Stimulated activated CD8-positive, alpha-beta memory T cell treated with anti-CD3 and anti-CD28 coated beads, Interleukin-12 subunit alpha, Interleukin-12 subunit beta, amount 100 ng/mL, for 24 hours (primary cell): ENCODE results near the gene SLC5A1.

ENCODE experiments used
- DNase-seq: peaks from one replicate; pipeline ENCODE4 v3.0.0-alpha.2; 2020; ENCODE audit errors: extremely low read depth

SLC5A1 gene

DNA sequence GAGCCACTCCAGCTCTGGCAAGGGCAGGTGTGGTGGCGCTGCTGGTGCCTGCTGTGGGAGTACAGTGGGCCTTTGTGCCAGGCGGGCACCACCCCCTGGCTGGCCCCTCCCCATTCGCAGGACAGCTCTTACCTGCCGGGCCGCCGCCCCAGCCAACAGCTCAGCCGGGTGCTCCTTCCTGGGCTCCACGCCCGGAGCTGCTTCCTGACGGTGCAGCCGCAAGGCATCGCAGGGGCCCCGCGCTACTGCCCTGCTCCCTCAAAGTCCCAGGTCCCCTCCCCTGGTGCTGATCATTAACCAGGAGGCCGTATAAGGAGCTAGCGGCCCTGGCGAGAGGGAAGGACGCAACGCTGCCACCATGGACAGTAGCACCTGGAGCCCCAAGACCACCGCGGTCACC lies at the start of gene SLC5A1:
Gene SLC5A1, plus strand, starts transcription at position 338 of the 400 bp plus-strand sequence. Its CDS starts 21 bp downstream, at position 359.
- DNase-seq, result no peak

DNA sequence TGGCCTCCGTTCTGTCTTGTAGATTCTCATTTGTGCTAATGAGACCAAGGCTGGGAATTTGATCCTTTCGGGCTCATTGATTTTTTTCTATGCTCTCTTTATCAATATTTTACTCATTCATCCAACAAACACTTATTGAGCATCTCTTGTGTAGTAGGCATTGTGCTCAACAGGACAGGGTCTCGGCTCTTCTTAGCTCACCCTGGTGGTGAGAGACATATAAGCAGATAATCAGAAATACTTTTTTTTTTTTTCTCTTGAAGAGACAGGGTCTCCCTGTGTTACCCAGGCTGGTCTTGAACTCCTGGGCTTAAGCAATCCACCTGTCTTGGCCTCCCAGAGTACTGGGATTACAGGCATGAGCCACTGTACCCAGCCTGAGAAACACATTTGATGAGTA lies 48.0 kb upstream of the SLC5A1 start:
- DNase-seq, result no peak

DNA sequence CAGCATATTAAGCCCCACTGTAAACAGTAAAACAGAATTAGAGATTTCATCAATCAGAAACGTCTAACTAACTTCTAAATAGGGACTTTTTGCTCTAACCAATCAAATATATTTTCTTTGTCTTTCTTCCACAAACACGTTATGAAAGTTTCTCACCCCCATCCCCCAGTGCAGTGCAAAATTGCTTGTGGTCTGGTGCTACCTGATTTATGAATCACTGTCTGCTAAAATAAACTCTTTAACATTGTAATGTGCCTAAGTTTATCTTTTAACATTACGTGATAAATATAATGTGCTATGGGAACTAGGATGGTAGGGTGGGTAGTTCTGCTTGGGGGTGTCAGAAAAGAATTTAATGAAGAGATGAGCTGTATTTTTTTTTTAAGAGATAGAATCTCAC lies 47.3 kb upstream of the SLC5A1 start:
- DNase-seq, result no peak

DNA sequence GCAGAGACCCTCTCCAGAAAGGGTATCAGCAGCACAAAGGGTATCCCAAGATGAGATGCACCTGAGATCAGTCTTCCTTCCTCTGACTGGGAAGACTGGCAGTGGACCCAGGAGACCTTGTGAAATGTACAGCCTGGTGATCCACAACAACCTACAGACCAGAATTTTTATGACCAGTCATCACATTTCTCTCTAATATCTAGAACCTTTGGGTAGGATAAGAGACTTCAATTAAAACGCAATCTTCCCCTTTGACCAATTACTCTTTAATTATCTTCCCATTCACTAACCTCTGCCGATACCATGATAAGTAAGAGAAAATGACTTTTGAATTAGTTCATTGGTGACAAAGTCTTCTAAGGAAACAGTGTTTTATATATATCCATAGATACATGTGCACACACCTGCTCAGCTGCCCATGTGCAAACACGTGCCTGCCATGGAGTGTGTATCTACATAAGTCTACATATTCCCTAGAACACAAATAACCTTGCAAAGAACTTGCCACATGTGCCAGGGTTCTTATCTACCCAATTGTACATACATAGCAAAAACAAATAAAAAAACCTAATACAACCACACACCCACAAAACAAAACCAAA lies 44.2 kb upstream of the SLC5A1 start:
- DNase-seq, result no peak

DNA sequence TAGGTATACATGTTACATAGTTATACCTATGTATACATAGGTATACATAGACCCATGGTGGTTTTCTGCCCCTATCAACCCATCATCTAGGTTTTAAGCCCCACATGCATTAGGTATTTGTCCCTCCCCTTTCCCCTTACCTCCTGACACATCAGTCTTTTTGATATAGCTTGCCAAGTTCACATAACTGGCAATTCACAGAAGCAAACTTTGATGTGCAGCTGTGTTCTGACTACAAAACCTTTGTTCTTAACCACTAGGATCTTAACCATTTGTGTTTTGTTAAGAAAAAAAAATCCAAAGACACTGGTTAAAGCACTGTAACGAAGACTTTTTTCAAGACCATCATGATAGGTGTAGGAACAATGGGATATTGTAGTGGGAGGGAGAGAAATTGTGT lies 42.9 kb upstream of the SLC5A1 start:
- DNase-seq, result no peak

DNA sequence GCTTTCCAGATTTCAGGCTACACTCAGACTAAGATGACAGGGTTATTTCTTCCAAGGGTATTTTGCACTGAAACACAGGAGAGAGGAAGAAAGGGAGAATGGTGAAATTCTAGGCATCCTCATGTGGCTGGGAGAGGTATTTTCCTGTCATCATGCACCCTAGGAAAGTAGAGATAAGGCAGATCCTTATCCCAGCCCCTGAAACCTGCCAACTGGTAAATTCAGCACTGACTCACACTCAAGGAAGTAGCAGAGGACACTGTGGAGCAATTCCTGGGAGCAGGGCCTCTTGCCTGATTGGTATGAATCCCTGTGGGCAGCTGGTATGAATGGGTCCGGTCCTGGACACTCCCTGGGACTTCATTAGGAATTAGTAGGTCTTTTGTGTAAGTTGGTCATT lies 37.6 kb upstream of the SLC5A1 start:
- no peak for DNase-seq

DNA sequence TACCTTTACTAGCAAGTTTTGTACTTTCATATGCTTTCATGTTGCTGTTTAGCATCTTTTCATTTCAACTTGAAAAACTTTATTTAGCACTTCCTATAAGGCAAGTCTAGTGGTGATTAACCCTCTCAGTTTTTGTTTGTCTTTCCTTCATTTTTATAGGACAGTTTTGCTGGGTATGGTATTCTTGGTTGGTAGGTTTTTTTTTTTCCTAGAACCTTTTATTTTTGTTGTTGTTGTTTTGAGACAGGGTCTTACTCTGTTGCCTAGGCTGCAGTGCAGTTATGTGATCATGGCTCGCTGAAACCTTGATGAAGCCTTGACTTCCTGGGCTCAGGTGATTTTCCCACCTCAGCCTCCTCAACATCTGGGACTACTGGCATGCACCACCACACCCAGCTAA lies 29.9 kb upstream of the SLC5A1 start:
- DNase-seq, result no peak

DNA sequence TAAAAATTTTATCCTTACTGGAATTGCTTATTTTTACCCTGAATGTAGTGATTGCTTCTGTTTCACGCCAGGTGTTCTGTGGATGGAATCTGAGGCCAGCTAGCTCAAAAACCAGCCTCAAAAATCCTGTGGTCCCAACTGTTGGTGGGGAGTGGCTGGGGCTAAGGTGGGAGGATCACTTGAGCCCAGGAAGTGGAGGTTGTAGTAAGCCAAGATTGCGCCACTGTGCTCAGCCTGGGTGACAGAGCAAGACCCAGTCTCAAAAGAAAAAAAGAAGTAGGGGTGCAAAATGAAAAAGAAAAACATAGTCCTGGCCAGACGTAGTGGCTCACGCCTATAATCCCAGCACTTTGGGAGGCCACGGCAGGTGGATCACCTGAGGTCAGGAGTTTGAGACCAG lies 27.0 kb upstream of the SLC5A1 start:
- no peak for DNase-seq

DNA sequence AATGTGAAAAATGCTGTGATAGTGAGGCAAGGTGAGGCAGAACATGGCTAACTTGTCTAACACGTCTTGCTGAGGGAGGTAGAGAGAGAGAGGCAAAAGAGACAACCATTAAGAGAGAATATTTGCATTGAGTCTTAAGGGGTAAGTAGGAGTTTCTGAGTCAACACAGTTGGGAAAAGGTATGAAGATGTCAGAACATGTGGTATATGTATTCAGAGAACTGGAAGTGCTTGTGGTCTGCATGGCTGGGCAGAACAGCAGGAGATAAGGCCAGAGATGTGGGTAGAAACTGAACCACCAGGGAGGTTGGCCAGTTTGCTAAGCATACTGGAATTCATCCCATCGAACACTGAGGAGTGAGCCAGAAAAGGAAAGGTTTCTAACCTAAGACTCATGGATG lies 25.0 kb upstream of the SLC5A1 start:
- DNase-seq, result no peak

DNA sequence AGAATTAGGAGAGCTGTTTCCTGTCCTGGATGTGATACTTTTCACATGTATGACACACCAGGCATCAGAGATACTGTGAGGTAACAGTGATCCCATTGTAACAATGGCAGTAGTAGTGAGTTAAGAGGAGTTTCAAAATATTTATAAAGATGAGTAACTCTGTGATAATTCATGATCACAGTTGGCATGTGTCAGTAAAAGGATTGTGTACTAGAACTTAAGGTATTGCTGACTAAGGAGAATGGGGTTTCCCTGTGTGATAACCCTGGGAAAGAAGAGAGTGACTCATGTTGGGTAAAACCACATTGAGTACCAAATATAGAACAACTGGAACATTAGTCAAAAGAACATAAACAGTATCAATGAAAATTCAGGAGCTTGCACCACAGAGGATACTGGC lies 22.9 kb upstream of the SLC5A1 start:
- no peak for DNase-seq

DNA sequence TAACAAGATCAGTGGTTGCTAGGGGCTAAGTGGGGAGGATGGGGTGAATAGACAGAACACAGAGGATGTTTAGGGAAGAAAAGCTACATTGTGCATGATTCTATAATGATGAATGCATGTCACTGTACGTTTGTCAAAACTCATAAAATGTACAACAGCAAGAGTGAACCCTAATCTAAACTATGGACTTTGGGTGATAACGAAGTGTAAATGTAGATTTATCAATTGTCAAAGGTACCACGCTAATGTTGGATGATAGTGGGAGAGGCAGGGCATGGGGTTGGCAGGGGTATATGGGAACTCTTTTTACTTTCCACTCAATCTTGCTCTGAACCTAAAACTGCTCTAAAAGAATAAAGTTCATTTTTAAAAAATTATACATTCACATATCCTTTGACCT lies 21.3 kb upstream of the SLC5A1 start:
- DNase-seq, result no peak

DNA sequence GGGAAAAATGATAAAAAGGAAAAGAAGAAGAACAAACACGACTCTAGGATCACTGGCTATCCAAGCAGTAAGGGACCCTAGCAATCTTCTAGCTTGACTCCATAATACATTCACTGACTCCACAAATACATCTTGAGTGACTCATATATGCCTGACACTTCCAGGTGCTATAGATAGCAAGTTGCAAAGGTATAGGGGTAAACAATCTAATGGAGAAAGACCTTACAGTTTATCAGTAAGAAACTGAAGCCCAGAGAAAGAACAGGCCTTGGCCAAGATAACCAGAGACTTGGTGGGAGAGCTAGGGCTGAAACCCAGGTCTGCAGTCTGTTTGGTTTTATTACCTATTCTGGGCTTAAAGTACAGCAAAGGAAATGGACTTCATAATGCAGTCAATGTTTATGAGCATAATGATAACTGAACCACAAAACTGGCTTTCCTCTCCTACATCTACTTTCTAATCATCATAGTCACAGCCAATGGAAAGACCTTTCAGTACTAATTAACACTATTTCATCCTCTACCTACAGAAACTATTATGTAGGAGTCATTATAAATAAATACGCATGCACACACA lies 19.7 kb upstream of the SLC5A1 start:
- no peak for DNase-seq

DNA sequence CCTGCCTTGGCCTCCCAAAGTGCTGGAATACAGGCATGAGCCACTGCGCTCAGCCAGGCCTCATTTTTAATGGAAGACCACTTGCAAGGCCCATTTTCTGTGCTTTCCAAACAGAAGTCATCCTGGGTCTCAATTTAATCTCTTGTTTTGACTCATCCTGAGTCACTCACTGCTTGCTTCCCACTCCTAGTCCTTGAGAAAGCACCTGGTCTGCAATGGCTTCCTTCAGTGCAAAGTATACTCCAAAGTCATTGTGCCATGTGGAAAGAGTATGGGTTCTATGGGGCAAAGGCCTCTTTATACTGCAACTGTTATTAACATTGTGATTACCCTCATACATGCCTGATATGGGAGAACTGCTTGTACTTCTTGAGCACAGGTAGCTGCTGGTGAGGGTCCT lies 18.3 kb upstream of the SLC5A1 start:
- no peak for DNase-seq

DNA sequence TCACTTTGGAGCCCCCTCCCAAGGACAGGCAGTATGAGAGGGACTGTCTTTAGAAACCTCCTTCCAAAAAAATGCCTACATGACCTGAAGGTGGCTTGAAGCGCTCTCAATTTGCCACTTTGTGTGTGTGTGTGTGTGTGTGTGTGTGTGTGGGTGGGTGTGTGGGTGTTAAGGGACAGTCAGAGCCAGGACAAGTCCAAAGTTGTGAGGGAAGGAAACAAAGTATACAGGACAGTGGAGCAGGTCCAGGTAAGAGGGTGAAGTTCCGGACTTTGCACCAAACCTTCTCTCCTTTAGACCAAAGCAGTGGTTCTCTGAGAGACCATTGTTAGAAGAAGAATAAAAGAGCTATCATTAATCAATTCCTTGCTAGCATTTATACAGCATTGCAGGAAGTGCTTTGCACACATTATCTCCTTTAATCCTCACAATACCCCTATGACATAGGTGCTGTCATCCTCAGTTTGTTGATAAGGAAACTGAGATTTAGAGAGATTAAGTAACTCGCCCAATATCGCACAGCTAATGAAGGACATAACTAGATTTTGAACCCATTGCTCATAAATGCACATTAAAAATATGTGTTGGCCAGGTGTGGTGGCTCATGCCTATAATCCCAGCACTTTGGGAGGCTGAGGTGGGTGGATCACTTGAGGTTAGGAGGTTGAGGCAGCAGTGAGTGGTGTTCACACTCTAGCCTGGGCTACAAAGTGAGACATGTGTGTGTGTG lies 12.4 kb upstream of the SLC5A1 start:
- no peak for DNase-seq

DNA sequence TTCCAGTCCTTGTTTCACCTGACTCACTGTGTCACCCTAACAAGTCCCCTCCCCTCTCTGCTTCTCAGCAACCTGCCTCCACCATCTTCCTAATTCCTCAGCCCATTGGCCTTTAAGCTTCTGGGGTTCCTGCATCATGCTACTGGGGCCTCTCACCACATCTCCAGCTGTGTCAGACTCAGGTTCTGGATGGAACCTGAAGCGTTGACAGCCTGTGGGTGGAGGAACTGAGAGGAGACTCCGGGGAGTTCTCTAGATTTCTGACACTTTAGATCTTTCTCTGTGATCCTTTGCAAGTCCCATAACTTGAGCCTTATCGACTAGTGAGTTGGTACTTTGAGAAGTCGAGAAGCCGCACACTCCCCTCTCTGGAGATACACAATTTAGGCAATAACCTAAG lies 11.6 kb upstream of the SLC5A1 start:
- DNase-seq, result no peak

DNA sequence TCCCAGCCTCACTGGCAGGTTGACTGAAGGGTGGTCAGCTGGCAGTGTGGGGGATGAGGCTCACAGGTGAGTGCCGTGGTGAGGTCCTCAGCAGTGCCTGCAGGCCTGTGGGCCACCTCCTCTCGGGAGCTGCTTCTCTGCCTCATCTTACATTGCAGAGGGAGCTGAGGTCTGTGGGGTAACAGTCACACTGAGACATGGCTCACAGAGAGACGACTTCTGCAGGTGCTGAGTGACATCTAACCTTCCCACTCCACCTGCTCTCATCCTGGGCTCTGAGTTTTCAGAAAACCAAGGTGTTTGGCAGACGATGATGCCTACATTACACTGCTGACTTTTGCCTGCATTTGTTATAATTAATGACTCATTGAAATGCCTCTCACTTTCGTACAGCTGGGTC lies 8.8 kb upstream of the SLC5A1 start:
- DNase-seq, result no peak

DNA sequence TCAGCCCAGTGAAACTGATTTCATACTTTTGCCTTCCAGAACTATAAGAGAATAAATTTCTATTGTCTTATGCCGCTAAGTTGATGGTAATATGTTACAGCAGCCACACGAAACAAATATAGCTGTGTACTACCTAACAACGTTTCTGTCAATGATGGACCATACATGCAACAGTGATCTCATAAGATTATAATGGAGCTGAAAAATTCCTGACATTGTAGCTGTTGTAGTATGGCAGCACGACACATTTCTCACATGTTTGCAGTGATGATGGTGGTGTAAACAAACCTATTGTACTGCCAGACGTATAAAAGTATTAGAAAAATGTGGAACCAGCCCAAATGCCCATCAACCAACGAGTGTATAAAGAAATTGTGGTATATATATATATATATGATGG lies 5.8 kb upstream of the SLC5A1 start:
- no peak for DNase-seq

DNA sequence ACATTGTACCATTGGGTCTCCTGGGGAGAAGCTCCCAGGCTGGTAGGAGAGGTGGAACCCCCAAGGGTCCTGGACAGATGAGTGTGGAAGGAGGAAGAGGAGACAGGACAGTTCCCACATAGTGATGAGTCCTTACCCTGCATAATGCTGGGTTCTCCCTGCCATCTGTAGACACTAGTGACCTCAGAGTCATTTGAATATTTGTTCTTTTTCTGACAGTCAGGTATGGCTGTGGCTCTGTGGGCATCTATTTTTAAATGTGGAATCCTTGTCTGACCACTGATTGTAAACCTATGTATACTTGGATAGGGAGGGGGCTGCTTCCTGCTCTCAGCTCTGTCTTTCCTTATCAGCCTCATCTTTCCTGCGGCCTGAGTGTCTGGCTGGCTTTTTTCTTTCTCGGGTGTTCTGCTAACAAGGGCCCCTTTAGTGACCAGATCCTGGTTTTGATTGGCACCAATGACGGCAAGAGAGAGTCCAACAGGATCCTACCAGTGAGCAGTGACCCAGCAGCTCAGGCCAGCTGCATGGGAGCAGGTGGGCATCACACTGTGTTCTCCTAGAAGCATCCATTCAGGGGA lies 2.6 kb upstream of the SLC5A1 start:
- no peak for DNase-seq

DNA sequence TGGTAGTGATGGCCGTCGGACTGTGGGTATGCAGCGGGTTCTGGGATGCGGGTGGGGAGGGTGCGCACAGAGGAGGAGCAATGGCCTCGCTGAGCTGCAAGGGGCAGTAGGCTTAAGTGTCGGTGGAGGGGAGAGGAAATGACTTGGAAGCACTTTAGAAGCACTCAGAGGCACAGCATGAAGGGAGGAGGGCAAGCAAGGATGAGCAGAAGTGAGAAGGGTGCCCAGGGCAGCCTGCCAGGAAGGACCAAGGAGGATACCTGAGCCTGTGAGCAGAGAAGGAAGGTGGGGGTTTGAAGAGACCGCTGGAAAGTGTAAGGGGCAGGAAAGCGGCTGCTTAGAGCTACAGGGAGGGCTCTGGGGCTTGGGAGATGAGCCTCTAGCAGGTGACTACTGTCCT lies 330 bp downstream of the SLC5A1 start:
- DNase-seq, result no peak

DNA sequence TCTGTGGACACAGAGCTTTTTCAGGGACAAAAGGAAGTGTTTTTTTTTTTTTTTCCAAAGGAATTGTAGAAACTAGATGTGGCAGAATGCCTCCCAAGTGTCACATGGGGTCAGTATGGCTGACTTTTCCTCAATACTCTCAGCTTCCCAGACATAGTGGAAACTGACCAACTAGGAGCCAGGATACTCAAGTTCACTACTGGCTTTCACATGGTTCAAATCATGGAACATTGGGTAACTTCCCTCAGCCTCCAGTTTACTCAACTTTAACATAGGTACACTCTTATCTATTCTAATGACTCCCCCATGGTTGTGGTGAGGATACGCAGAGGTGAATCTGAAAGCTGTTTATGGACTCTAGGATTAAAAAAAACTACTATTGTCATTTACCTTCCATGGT lies 1.4 kb downstream of the SLC5A1 start:
- DNase-seq, result no peak

DNA sequence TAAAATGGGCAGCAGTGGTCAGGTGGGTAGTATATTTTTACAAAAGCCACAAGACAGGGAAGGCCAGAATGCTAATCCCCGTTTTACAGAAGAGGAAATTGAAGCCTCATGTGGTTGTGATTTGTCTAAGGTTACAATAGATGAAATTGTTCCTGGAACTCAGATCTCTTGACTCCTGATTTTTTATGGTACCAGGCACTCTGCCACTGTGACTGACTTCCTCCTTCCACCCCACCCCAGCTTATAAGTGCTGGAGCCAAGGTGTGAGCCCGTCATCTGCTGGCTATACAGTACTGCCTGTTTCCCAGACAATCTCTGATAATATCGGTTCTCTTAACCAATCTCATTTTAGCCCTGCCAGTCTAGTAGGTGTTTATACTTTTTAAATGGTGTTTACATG lies 1.9 kb downstream of the SLC5A1 start:
- DNase-seq, result no peak

DNA sequence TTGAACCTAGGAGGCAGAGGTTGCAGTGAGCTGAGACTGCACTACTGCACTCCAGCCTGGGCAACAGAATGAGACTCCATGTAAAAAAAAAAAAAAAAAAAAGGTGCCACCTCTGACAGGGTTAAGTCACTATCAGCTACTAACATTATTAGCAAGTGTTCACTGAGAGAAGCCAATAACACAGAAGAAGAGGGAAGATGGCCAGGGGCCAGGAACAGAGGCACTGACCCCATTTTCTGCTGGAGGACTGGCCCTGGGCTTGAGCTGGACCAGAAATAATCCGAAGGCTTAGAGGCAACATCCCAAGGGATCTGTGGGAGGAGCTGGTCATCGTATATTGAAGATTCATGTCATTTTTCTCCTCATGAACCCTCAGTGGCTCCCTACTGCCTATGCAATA lies 5.0 kb downstream of the SLC5A1 start:
- DNase-seq, result no peak
